H7 (cell line): ENCODE measurements around the gene BTN2A1. TPM values are rescaled to one million over a fixed set of nuclear protein-coding genes. Genes with fewer than 3 reads are reported as not detected.
A peak's percentile ranks its signal among the peaks of the same experiment; 100 is the strongest.
"Not testable (repeated sequence)": the region's sequence is repeated elsewhere in the genome, so short reads cannot be mapped to it uniquely, and the experiment has no call there.

Experiments
- DNase-seq: peaks from one replicate; pipeline ENCODE4 v3.0.0; 2012
- H3K27me3 ChIP-seq: 2 replicates; pipeline ENCODE4 v1.6.0; 2011; ENCODE audit warnings: mild to moderate bottlenecking, low read length; ENCODE audit not compliant: control insufficient read depth, insufficient read depth
- H3K36me3 ChIP-seq: replicated peaks from 2 replicates; pipeline ENCODE4 v1.5.1; 2011; ENCODE audit warnings: low read length; ENCODE audit not compliant: control insufficient read depth, insufficient read depth
- H3K4me3 ChIP-seq: 2 replicates; pipeline ENCODE4 v1.5.1; 2011; ENCODE audit warnings: low read depth, mild to moderate bottlenecking, control low read depth, low read length, moderate library complexity; ENCODE audit not compliant: insufficient read depth
- total RNA-seq: library from RNA; depleted of rRNA; stranded (reverse); fragments of >200 nt; shearing (Covaris generic); gene quantifications from 2 replicates; pipeline ENCODE4 v1.2.3, GENCODE V29; 2014

Gene BTN2A1
- total RNA-seq, 1 experiment from 2014 or later: 8.2 TPM

GRCh38 chr6:26486358-26486757, 28.6 kb downstream of the BTN2A1 start:
- no peak overlapping the region for H3K4me3 ChIP-seq
- H3K36me3 ChIP-seq: no peaks in the 10 kb centered on the region
- DNase-seq: no peak
- no peaks in the 10 kb centered on the region for H3K27me3 ChIP-seq

GRCh38 chr6:26487466-26487865, 29.7 kb downstream of the BTN2A1 start:
- DNase-seq: no peak
- H3K36me3 ChIP-seq: no peaks in the 10 kb centered on the region
- H3K27me3 ChIP-seq: no peaks in the 10 kb centered on the region
- H3K4me3 ChIP-seq: no peak overlapping the region

GRCh38 chr6:26489996-26490964, 32.5 kb downstream of the BTN2A1 start:
- no peak for DNase-seq
- H3K36me3 ChIP-seq: no peaks in the 10 kb centered on the region

GRCh38 chr6:26491604-26492003, 33.8 kb downstream of the BTN2A1 start:
- H3K27me3 ChIP-seq: no peaks in the 10 kb centered on the region

More at GRCh38 chr6:26489996-26490964, 32.5 kb downstream of the BTN2A1 start:
- H3K27me3 ChIP-seq: no peaks in the 10 kb centered on the region
- no peak overlapping the region for H3K4me3 ChIP-seq

GRCh38 chr6:26493258-26493657, 35.5 kb downstream of the BTN2A1 start:
- DNase-seq: no peak
- Histone ChIP-seq H3K27me3 (no peaks in the 10 kb centered on the region), H3K36me3 (no peaks in the 10 kb centered on the region), H3K4me3 (no peak overlapping the region)

More at GRCh38 chr6:26491604-26492003, 33.8 kb downstream of the BTN2A1 start:
- Histone ChIP-seq H3K4me3 (no peak overlapping the region), H3K36me3 (no peaks in the 10 kb centered on the region)
- no peak for DNase-seq

- no peak for DNase-seq
- Histone ChIP-seq H3K36me3 (no peaks in the 10 kb centered on the region), H3K27me3 (no peaks in the 10 kb centered on the region), H3K4me3 (no peak overlapping the region)
These were observed 36.4 kb downstream of the BTN2A1 start for GRCh38 chr6:26494117-26494516.

- H3K4me3 ChIP-seq: no peak overlapping the region
- DNase-seq: no peak
These were observed 37.5 kb downstream of the BTN2A1 start for GRCh38 chr6:26495281-26495680.

GRCh38 chr6:26497610-26498009, 39.9 kb downstream of the BTN2A1 start:
- no peak for DNase-seq
- Histone ChIP-seq H3K4me3 (no peak overlapping the region), H3K36me3 (no peaks in the 10 kb centered on the region), H3K27me3 (peaks cover 20% of the 10 kb centered on the region)

More at GRCh38 chr6:26495281-26495680, 37.5 kb downstream of the BTN2A1 start:
- H3K27me3 ChIP-seq: no peaks in the 10 kb centered on the region
- no peaks in the 10 kb centered on the region for H3K36me3 ChIP-seq

- peaks cover 28% of the 10 kb centered on the region for H3K27me3 ChIP-seq
- peak; percentile 35 for DNase-seq
- H3K36me3 ChIP-seq: no peaks in the 10 kb centered on the region
- H3K4me3 ChIP-seq: no peak within 1 kb of the TSS
These were observed 42.3 kb downstream of the BTN2A1 start, which contains the start of gene BTN1A1 for GRCh38 chr6:26500102-26500501. Gene BTN1A1 (plus strand): TSS chr6:26500303. CDS start chr6:26501287, 984 bp downstream.

- Histone ChIP-seq H3K36me3 (no peaks in the 10 kb centered on the region), H3K27me3 (peaks cover 28% of the 10 kb centered on the region), H3K4me3 (peak overlapping the region; percentile 47)
- peak; percentile 71 for DNase-seq
These were observed 43.8 kb downstream of the BTN2A1 start for GRCh38 chr6:26501482-26501986.

GRCh38 chr6:26502165-26502564, 44.4 kb downstream of the BTN2A1 start:
- Histone ChIP-seq H3K4me3 (peak overlapping the region; percentile 47; the same call in 1 of the 2 replicates), H3K27me3 (peaks cover 28% of the 10 kb centered on the region), H3K36me3 (no peaks in the 10 kb centered on the region)
- no peak for DNase-seq

- no peak overlapping the region for H3K4me3 ChIP-seq
- H3K27me3 ChIP-seq: peaks cover 28% of the 10 kb centered on the region
- DNase-seq: no peak
- no peaks in the 10 kb centered on the region for H3K36me3 ChIP-seq
These were observed 44.9 kb downstream of the BTN2A1 start for GRCh38 chr6:26502626-26503025.

- no peak overlapping the region for H3K4me3 ChIP-seq
- DNase-seq: no peak
These were observed 49.9 kb downstream of the BTN2A1 start for GRCh38 chr6:26507658-26508057.

GRCh38 chr6:26511033-26511432, 53.3 kb downstream of the BTN2A1 start:
- not testable (repeated sequence) for H3K4me3 ChIP-seq, H3K27me3 ChIP-seq, H3K36me3 ChIP-seq, DNase-seq

More at GRCh38 chr6:26507658-26508057, 49.9 kb downstream of the BTN2A1 start:
- Histone ChIP-seq H3K27me3 (peaks cover 8% of the 10 kb centered on the region), H3K36me3 (no peaks in the 10 kb centered on the region)

GRCh38 chr6:26514984-26515383, 57.2 kb downstream of the BTN2A1 start:
- no peaks in the 10 kb centered on the region for H3K36me3 ChIP-seq
- H3K4me3 ChIP-seq: no peak overlapping the region
- DNase-seq: no peak
- no peaks in the 10 kb centered on the region for H3K27me3 ChIP-seq
